K562 (cell line): ENCODE data around the gene COL13A1. TPM values are rescaled to one million over a fixed set of nuclear protein-coding genes. Genes with fewer than 3 reads are reported as not detected.
A peak's percentile ranks its signal among the peaks of the same experiment; 100 is the strongest.

Experiments
- CTCF ChIP-seq, 3 experiments: IDR thresholded peaks in 2 of 3; conservative IDR thresholded peaks in 1 of 3; 2 replicates each; pipeline ENCODE4 v1.5.1; 2011 to 2012; ENCODE audit warnings: low read length in 3 of 3, mild to moderate bottlenecking in 3 of 3, control low read depth in 2 of 3, improper control_type of control experiment in 1 of 3, inconsistent platforms in 1 of 3, low read depth in 1 of 3, mixed read lengths in 1 of 3, moderate library complexity in 1 of 3; ENCODE audit not compliant: insufficient read depth in 2 of 3
- E2F6 ChIP-seq, 2 experiments: IDR thresholded peaks; 2 replicates each; pipeline ENCODE4 v1.6.1; 2011; ENCODE audit warnings: borderline replicate concordance in 1 of 2, control low read depth in 1 of 2, low read depth in 1 of 2, low read length in 1 of 2, mild to moderate bottlenecking in 1 of 2, mixed read lengths in 1 of 2, moderate library complexity in 1 of 2; ENCODE audit not compliant: insufficient read depth in 1 of 2, insufficient read length in 1 of 2, poor library complexity in 1 of 2, severe bottlenecking in 1 of 2; ENCODE audit errors: extremely low read depth in 1 of 2
- REST ChIP-seq, 2 experiments: fragments of 450-650 bp; formaldehyde crosslinking in 1 of 2; IDR thresholded peaks; 2 replicates each; pipeline versions ENCODE4 v1.4.0 to v1.6.1; 2014 to 2020; ENCODE audit warnings: mild to moderate bottlenecking in 2 of 2, borderline replicate concordance in 1 of 2, low read depth in 1 of 2
- SMC3 ChIP-seq: conservative IDR thresholded peaks from 2 replicates; pipeline ENCODE4 v1.6.1; 2011; ENCODE audit warnings: low read depth, low read length, improper control_type of control experiment; ENCODE audit not compliant: insufficient read depth
- USF1 ChIP-seq: sonication (generic); formaldehyde crosslinking; IDR thresholded peaks from 2 replicates; pipeline ENCODE4 v1.9.0; 2022; ENCODE audit warnings: mild to moderate bottlenecking, missing genetic modification reagents
- polyA plus RNA-seq, 8 experiments: library from polyadenylated mRNA; depleted of rRNA in 4 of 8; stranded (reverse) in 5 of 8; unstranded in 3 of 8; fragments of >200 nt; fragmentation: Nextera tagmentation in 2 of 8; fragmentation: Illumina TruSeq in 1 of 8; extraction: Ambion mirVana in 2 of 8; extraction: Trizol in 1 of 8; gene quantifications; 2 replicates each; pipeline versions ENCODE4 v1.2.1 to v1.2.3, GENCODE V29; 2011 to 2014; ENCODE audit warnings: inconsistent platforms in 1 of 8, missing spikeins in 1 of 8
- total RNA-seq, 7 experiments: library from RNA; depleted of rRNA in 6 of 7; stranded (reverse); fragments of >200 nt in 6 of 7; fragmentation: Illumina TruSeq in 2 of 7; extraction: Trizol in 2 of 7; gene quantifications; 2 replicates each; pipeline versions ENCODE4 v1.2.1 to v1.2.3, GENCODE V29; 2011 to 2021; ENCODE audit warnings: low replicate concordance in 1 of 7

The COL13A1 gene
- total and polyA plus RNA-seq, 9 of the 15 experiments (the other 6 are each of a cell fraction or from before 2014, with no cell fraction given), result not detected

- TF ChIP-seq REST (IDR thresholded peaks at IDR 0.05; ENCODE audit: borderline replicate concordance), result peak; percentile 24; the same call in 1 of the 2 replicates
- no peak for TF ChIP-seq REST (CRISPR knock-in tag; IDR thresholded peaks at IDR 0.05; ENCODE audit: low read depth)
- no peak for TF ChIP-seq E2F6 (IDR thresholded peaks at IDR 0.05; ENCODE audit: borderline replicate concordance in 1 of 2, extremely low read depth in 1 of 2, insufficient read depth in 1 of 2, insufficient read length in 1 of 2, low read depth in 1 of 2, low read length in 1 of 2, poor library complexity in 1 of 2, severe bottlenecking in 1 of 2)
- TF ChIP-seq SMC3, result peak; percentile 53
- peak; percentile 60 to 74 (median 70) for TF ChIP-seq CTCF (IDR thresholded peaks at IDR 0.05 in 2 of 3, conservative IDR thresholded peaks at IDR 0.05 in 1 of 3; ENCODE audit: insufficient read depth in 2 of 3, low read depth in 1 of 3, low read length in 3 of 3)
- TF ChIP-seq USF1, result peak; percentile 85
Observed at GRCh38 chr10:69901628-69902505, 100.2 kb downstream of the COL13A1 start (continued).
